Activated naive CD4-positive, alpha-beta T cell treated with anti-CD3 and anti-CD28 coated beads, Interleukin-2, amount 50 U/mL, for 72 hours (primary cell): ENCODE data around the gene VEGFA. TPM values are rescaled to one million over a fixed set of nuclear protein-coding genes. Genes with fewer than 3 reads are reported as not detected.
A peak's percentile ranks its signal among the peaks of the same experiment; 100 is the strongest.

Experiments
- ATAC-seq, 2 donors: fragments of 150-1000 bp; cut with Tn5 transposase; 2 replicates each; pipeline ENCODE4 v1.10.0; 2021; ENCODE audit warnings: mild to moderate bottlenecking in 2 of 2, moderate library complexity in 2 of 2
- DNase-seq, 2 donors: peaks; one replicate each; pipeline ENCODE4 v3.0.0; 2021 to 2022; ENCODE audit warnings: low spot score in 2 of 2
- H3K27ac Mint-ChIP-seq, 2 donors: one replicate each; pipeline ENCODE4 v1.8.0; 2022; ENCODE audit warnings: mild to moderate bottlenecking in 2 of 2, mixed read lengths in 2 of 2
- H3K36me3 Mint-ChIP-seq, 2 donors: one replicate each; pipeline ENCODE4 v1.8.0; 2022; ENCODE audit warnings: mixed read lengths in 2 of 2
- H3K9me3 Mint-ChIP-seq, 2 donors: one replicate each; pipeline ENCODE4 v1.8.0; 2022; ENCODE audit warnings: mixed read lengths in 2 of 2
- total RNA-seq, 2 donors: library from RNA; stranded (reverse); gene quantifications; one replicate each; pipeline ENCODE4 v1.2.3, GENCODE V29; 2022

VEGFA gene
- total RNA-seq, 2 donors from 2014 or later, result 24.1 to 79.2 TPM

GRCh38 chr6:43763812-43764522 lies 6.0 kb upstream of the VEGFA start:
- Mint-ChIP-seq H3K9me3 (no peaks in the 10 kb centered on the region), H3K36me3 (no peaks in the 10 kb centered on the region), H3K27ac (no peak overlapping the region)
- DNase-seq, result no peak
- ATAC-seq, result no peak

- no peak for DNase-seq
- Mint-ChIP-seq H3K9me3 (no peaks in the 10 kb centered on the region), H3K36me3 (no peaks in the 10 kb centered on the region), H3K27ac (no peak overlapping the region)
- no peak for ATAC-seq
These were observed 5.2 kb upstream of the VEGFA start for GRCh38 chr6:43764772-43765171.

- no peak for DNase-seq
- Mint-ChIP-seq H3K36me3 (peaks cover 0 to 6% of the 10 kb centered on the region in 2 donors), H3K9me3 (no peaks in the 10 kb centered on the region), H3K27ac (no peak overlapping the region)
- no peak for ATAC-seq
These were observed 4.1 kb upstream of the VEGFA start for GRCh38 chr6:43765776-43766499.

- Mint-ChIP-seq H3K36me3 (peaks cover 0 to 6% of the 10 kb centered on the region in 2 donors), H3K9me3 (no peaks in the 10 kb centered on the region), H3K27ac (no peak overlapping the region)
- DNase-seq (no peak), ATAC-seq (no peak)
These were observed 3.5 kb upstream of the VEGFA start for GRCh38 chr6:43766500-43766853.

- Mint-ChIP-seq H3K36me3 (peaks cover 2 to 8% of the 10 kb centered on the region in 2 donors), H3K9me3 (no peaks in the 10 kb centered on the region), H3K27ac (no peak overlapping the region)
- ATAC-seq, result no peak
- no peak for DNase-seq
These were observed 3.0 kb upstream of the VEGFA start for GRCh38 chr6:43766964-43767461.

- no peak for DNase-seq
- peaks cover 7 to 15% of the 10 kb centered on the region in 2 donors for H3K36me3 Mint-ChIP-seq
These were observed 2.2 kb upstream of the VEGFA start for GRCh38 chr6:43767553-43768505.

GRCh38 chr6:43768506-43768860 lies 1.5 kb upstream of the VEGFA start:
- peaks cover 7 to 22% of the 10 kb centered on the region in 2 donors for H3K36me3 Mint-ChIP-seq
- ATAC-seq (no peak), DNase-seq (no peak)
- no peak overlapping the region for H3K27ac Mint-ChIP-seq
- H3K9me3 Mint-ChIP-seq, result no peaks in the 10 kb centered on the region

More at GRCh38 chr6:43767553-43768505, 2.2 kb upstream of the VEGFA start:
- ATAC-seq, result no peak
- no peaks in the 10 kb centered on the region for H3K9me3 Mint-ChIP-seq
- no peak overlapping the region for H3K27ac Mint-ChIP-seq

- H3K36me3 Mint-ChIP-seq, result peaks cover 7 to 25% of the 10 kb centered on the region in 2 donors
- DNase-seq (no peak), ATAC-seq (no peak)
- H3K9me3 Mint-ChIP-seq, result no peaks in the 10 kb centered on the region
- no peak overlapping the region for H3K27ac Mint-ChIP-seq
These were observed 957 bp upstream of the VEGFA start for GRCh38 chr6:43768983-43769525.

GRCh38 chr6:43770372-43771209 lies 580 bp downstream of the VEGFA start:
- Mint-ChIP-seq H3K27ac (peak overlapping the region; percentile 78 to 99), H3K36me3 (peaks cover 7 to 32% of the 10 kb centered on the region in 2 donors), H3K9me3 (no peaks in the 10 kb centered on the region)
- ATAC-seq (peak; percentile 9 to 14), DNase-seq (peak in 1 of 2 donors; percentile 58)

- ATAC-seq, result peak; percentile 26 to 36
- Mint-ChIP-seq H3K36me3 (peaks cover 7 to 35% of the 10 kb centered on the region in 2 donors), H3K27ac (peak overlapping the region in 1 of 2 donors; percentile 88), H3K9me3 (no peaks in the 10 kb centered on the region)
- DNase-seq, result peak; percentile 69 to 72
These were observed 1.3 kb downstream of the VEGFA start for GRCh38 chr6:43771210-43771857.

GRCh38 chr6:43771858-43772680 lies 2.1 kb downstream of the VEGFA start:
- Mint-ChIP-seq H3K36me3 (peaks cover 7 to 42% of the 10 kb centered on the region in 2 donors), H3K9me3 (no peaks in the 10 kb centered on the region), H3K27ac (peak overlapping the region; percentile 88 to 98)
- ATAC-seq (peak; percentile 35 to 48), DNase-seq (peak; percentile 69 to 81)

GRCh38 chr6:43772681-43773049 lies 2.7 kb downstream of the VEGFA start:
- H3K9me3 Mint-ChIP-seq, result no peaks in the 10 kb centered on the region
- peak overlapping the region in 1 of 2 donors; percentile 88 for H3K27ac Mint-ChIP-seq
- H3K36me3 Mint-ChIP-seq, result peaks cover 7 to 46% of the 10 kb centered on the region in 2 donors
- DNase-seq (no peak), ATAC-seq (no peak)

GRCh38 chr6:43773050-43773979 lies 3.3 kb downstream of the VEGFA start:
- Mint-ChIP-seq H3K36me3 (peaks cover 7 to 46% of the 10 kb centered on the region in 2 donors), H3K27ac (peak overlapping the region; percentile 84 to 88), H3K9me3 (no peaks in the 10 kb centered on the region)
- ATAC-seq (peak in 1 of 2 donors; percentile 28), DNase-seq (peak in 1 of 2 donors; percentile 75)
